DMS79 (cell line): ENCODE measurements around the gene CASP7.
"Not testable (repeated sequence)": the region's sequence is repeated elsewhere in the genome, so short reads cannot be mapped to it uniquely, and the experiment has no call there.

Source experiments
- DNase-seq: peaks from one replicate; lab custom pipeline; 2025; lab: John Stamatoyannopoulos, UW

Gene CASP7

DNA sequence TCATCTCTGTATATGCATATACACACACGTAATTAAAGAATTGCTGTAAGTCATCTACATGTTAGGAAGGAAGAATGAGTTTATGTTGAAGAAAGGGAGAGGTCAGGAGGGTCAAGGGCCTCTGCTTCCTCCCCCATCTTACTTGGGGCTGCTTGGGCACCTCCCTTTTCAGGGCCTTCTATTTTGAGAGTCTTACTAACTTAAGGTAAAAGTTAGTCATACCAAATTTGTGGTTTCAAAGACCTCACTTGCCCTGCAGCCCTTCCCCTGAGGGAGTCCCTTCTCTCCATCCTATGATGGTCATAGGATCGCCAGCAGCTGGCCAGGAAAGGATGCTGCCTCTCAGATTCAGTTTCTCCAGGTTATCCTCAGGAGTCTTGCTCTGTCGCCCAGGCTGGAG lies 74.4 kb downstream of the CASP7 start:
- DNase-seq, result no peak

DNA sequence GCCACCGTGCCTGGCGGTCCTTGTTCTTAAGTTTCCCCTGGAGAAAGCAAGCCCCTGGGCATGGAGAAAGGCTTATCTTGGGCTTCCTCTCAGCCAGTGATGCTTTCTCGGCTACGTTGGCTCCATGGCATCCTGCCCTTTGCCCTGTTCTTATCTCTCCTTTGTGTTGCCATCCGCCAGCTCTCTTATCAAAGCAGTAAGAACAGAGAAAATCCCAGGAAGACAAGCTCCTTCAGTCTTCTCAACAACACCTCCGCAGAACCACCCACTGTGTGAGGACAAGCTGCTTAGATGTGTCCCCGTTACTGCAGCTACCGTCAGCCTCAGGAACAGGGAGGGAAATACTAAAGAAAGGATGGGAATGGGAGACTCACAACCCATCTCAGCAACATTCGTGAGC lies 75.1 kb downstream of the CASP7 start:
- no peak for DNase-seq

DNA sequence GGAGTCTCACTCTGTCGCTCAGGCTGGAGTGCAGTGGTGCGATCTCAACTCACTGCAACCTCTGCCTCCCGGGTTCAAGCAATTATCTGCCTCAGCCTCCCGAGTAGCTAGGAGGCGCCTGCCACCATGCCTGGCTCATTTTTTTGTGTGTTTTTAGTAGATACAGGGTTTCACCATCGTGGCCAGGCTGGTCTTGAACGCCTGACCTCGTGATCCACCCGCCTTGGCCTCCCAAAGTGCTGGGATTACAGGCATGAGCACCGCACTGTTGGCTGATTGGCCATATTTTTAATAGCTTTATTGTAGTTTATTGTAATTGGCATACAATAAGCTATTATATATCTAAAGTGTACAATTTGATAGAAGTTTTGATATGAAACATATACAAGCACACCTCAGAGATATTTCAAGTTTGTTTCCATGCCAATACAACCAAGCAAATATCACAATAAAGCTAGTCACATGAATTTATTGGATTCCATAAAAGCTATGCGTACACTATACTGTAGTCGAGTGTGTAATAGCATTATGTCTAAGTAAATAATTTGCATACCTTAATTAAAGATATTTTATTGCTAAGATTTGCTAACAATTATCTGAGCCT lies 77.3 kb downstream of the CASP7 start:
- DNase-seq, result no peak

DNA sequence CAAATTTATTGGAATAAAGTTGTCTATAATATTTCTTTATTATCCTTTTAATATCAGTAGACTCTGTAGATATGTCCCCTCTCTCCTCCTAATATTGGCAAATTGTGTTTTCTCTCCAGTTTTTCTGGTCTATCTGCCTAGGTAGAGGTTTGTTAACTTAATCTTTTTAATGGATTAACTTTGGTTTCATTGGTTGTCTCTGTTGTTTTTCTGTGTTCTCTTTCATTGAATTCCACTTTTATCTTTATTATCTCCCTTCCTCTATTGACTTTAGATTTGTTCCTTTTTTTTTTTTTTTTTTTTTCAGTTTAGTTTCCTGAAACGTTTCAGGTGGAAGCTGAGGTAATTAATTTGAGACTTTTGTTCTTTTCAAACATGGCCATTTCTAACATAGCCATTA lies 82.4 kb downstream of the CASP7 start:
- no peak for DNase-seq

DNA sequence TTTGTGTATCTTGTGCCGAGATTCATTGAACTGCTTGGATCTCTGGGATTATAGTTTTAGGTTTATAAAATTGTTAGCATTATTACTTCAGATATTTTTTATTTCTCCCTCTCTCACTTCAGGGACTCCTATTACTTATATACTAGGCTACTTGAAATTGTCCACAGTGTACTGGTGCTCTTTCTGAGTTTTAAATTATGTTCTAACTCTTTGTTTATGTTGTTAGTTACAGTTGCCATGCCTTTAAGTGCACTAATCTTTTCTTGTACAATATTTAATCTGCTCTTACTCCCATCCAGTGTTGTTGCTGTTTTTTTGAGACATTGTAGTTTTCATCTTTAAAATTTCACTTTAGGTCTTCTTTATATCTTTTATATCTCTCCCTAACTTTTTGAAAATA lies 84.9 kb downstream of the CASP7 start:
- DNase-seq, result no peak

DNA sequence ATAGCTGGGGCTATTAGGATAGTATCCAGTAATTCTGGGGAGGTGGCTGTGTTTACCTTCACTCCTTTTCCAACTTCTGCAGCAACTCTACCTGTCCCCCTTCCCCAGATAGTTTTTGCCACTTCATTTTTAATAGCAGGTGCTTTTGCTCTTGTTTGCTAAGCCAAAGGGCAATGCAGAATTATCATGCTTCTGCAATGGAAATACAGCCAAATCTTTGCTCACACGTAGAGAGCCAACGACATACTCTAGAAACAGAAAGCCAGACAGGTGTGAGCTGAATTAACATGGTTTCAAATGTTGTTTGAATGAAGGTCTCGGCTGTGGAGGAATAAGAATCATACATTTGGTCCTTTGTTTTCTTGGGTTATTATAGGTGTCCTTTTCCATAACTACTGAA lies 86.2 kb downstream of the CASP7 start:
- DNase-seq, result no peak

DNA sequence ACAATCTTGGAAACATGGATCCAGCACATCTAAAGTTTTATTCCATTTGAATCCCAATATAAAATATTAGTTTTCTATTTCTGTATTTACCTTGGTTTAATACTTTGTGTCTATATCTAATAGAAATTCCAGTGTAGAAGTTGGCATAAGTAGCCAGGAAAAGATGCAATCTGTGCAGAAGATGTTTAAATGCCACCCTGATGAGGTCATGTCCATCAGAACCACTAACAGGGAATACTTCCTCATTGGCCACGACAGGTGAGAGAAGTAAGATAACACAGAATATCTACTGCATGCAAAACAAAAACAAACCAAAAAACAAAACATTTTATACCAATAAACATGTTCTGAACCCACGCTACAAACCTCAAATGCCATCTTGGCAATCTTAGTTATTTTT lies 87.5 kb downstream of the CASP7 start:
- no peak for DNase-seq

DNA sequence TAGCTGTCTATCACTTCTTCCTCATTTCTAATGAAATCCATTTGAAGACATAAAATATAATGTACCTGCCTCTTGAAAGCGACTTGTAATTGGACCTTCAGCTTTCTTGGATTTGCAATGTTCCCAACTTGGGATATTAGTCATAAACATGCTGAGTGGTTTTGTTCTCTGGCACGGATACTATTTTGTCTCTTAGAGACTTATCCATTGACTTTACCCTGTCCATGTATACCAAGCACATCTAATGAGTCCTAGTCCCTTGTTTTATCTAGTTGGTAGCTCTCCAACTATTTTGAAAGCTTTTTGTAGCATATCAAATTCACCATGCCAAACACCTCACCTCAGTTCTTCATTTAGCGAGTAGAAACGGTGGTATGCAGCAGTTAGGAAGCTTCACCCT lies 90.6 kb downstream of the CASP7 start:
- no peak for DNase-seq

DNA sequence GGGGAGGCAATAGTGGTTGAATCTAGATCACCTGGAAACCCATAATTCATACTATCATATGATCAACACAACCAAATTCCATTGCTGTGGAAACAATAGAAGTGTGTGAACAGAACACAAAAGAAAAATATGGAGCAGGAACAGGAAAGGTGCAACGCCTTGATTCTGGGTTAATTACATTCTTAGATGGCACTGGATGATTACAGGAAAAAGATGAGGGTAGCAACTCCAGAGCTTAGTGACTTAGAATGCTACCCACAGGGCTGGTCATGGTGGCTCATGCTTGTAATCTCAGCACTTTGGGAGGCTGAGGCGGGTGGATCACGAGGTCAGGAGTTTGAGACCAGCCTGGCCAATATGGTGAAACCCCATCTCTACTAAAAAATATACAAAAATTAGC lies 91.4 kb downstream of the CASP7 start:
- DNase-seq, result not testable (repeated sequence)

DNA sequence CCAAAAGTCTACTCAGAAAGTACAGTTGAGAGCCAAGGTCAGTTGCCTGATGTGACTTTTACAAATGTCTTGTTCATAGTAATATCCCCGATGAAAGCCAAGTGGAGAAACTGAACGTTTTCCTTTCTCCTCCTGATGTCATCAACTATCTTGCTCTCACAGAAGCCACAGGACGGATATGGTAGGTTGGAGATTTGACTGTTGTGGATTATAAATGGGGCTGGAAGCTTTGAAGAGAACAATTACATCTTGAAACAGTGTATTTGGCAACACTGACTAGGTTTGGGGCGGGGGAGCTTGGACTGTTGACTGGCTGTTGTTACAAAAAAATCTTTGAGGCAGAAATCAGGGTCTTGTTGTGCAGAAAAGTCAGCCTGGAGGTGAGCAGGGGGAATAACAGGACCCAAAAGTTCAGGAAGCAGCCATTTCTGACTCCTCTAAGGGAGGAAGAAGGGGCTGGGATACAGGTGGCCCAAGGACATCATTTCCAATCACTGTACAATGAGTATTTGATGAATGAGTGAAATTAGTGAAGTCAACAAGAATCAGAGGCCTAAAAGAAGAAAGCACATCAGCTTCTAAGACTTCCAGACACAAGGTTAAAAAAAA lies 96.1 kb downstream of the CASP7 start:
- DNase-seq, result no peak

DNA sequence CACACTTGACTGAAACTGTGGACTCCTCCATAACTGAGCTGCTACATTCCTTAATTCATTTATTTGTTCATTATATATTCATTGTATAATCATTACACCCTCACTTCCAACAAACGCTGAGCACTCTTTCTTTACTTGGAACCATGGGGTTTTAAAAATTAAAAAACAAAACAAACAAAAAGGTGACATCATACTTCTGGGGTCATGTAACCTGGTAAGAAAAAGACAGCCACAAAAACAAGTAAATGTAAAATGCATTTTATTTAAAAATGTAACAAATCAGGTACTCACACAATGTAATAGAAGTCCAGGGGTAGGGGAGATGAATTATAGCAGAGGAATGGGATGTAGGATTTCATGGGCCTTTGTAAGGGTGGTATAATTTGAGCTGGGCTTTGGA lies 96.8 kb downstream of the CASP7 start:
- DNase-seq, result no peak
